ENCODE data around the gene RRP15. TPM values are rescaled to one million over a fixed set of nuclear protein-coding genes. Genes with fewer than 3 reads are reported as not detected.
A peak's percentile ranks its signal among the peaks of the same experiment; 100 is the strongest.

Gene RRP15
- total and polyA plus RNA-seq, 2 of the 13 experiments (the other 11 are each of a cell fraction or from before 2014, with no cell fraction given): 2.1 to 37.5 TPM

GRCh38 chr1:218336328-218336727 is 51.2 kb downstream of the RRP15 start (continued):
- TF ChIP-seq KDM5B (CRISPR knock-in tag; IDR thresholded peaks at IDR 0.05; ENCODE audit: borderline replicate concordance) (no peak), CENPX (CRISPR knock-in tag; IDR thresholded peaks at IDR 0.05) (no peak), HMG20A (CRISPR knock-in tag; IDR thresholded peaks at IDR 0.05; ENCODE audit: borderline replicate concordance) (no peak), HNF4G (IDR thresholded peaks at IDR 0.05; ENCODE audit: borderline replicate concordance, low read depth, low read length) (no peak), HNF4G (CRISPR knock-in tag; IDR thresholded peaks at IDR 0.05; ENCODE audit: borderline replicate concordance, low read depth) (no peak), YEATS2 (CRISPR knock-in tag; IDR thresholded peaks at IDR 0.05; ENCODE audit: borderline replicate concordance) (no peak), ASH2L (IDR thresholded peaks at IDR 0.05; ENCODE audit: insufficient read length, low read depth, low read length) (no peak), ZNF660 (CRISPR knock-in tag; IDR thresholded peaks at IDR 0.05; ENCODE audit: borderline replicate concordance, low read depth) (no peak)
- TF ChIP-seq, protein P1, sequence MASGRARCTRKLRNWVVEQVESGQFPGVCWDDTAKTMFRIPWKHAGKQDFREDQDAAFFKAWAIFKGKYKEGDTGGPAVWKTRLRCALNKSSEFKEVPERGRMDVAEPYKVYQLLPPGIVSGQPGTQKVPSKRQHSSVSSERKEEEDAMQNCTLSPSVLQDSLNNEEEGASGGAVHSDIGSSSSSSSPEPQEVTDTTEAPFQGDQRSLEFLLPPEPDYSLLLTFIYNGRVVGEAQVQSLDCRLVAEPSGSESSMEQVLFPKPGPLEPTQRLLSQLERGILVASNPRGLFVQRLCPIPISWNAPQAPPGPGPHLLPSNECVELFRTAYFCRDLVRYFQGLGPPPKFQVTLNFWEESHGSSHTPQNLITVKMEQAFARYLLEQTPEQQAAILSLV (CRISPR knock-in tag; IDR thresholded peaks at IDR 0.05; ENCODE audit: borderline replicate concordance): no peak
- TF ChIP-seq, protein P2, sequence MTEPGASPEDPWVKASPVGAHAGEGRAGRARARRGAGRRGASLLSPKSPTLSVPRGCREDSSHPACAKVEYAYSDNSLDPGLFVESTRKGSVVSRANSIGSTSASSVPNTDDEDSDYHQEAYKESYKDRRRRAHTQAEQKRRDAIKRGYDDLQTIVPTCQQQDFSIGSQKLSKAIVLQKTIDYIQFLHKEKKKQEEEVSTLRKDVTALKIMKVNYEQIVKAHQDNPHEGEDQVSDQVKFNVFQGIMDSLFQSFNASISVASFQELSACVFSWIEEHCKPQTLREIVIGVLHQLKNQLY (CRISPR knock-in tag; IDR thresholded peaks at IDR 0.05): no peak

GRCh38 chr1:218339267-218339831 is 54.3 kb downstream of the RRP15 start:
- peak; percentile 19 for DNase-seq (ENCODE audit: low spot score)
- TF ChIP-seq, protein P3, sequence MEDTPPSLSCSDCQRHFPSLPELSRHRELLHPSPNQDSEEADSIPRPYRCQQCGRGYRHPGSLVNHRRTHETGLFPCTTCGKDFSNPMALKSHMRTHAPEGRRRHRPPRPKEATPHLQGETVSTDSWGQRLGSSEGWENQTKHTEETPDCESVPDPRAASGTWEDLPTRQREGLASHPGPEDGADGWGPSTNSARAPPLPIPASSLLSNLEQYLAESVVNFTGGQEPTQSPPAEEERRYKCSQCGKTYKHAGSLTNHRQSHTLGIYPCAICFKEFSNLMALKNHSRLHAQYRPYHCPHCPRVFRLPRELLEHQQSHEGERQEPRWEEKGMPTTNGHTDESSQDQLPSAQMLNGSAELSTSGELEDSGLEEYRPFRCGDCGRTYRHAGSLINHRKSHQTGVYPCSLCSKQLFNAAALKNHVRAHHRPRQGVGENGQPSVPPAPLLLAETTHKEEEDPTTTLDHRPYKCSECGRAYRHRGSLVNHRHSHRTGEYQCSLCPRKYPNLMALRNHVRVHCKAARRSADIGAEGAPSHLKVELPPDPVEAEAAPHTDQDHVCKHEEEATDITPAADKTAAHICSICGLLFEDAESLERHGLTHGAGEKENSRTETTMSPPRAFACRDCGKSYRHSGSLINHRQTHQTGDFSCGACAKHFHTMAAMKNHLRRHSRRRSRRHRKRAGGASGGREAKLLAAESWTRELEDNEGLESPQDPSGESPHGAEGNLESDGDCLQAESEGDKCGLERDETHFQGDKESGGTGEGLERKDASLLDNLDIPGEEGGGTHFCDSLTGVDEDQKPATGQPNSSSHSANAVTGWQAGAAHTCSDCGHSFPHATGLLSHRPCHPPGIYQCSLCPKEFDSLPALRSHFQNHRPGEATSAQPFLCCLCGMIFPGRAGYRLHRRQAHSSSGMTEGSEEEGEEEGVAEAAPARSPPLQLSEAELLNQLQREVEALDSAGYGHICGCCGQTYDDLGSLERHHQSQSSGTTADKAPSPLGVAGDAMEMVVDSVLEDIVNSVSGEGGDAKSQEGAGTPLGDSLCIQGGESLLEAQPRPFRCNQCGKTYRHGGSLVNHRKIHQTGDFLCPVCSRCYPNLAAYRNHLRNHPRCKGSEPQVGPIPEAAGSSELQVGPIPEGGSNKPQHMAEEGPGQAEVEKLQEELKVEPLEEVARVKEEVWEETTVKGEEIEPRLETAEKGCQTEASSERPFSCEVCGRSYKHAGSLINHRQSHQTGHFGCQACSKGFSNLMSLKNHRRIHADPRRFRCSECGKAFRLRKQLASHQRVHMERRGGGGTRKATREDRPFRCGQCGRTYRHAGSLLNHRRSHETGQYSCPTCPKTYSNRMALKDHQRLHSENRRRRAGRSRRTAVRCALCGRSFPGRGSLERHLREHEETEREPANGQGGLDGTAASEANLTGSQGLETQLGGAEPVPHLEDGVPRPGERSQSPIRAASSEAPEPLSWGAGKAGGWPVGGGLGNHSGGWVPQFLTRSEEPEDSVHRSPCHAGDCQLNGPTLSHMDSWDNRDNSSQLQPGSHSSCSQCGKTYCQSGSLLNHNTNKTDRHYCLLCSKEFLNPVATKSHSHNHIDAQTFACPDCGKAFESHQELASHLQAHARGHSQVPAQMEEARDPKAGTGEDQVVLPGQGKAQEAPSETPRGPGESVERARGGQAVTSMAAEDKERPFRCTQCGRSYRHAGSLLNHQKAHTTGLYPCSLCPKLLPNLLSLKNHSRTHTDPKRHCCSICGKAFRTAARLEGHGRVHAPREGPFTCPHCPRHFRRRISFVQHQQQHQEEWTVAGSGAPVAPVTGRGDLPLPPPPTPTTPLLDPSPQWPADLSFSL (CRISPR knock-in tag; IDR thresholded peaks at IDR 0.05): no peak
- TF ChIP-seq ZNF547 (CRISPR knock-in tag; IDR thresholded peaks at IDR 0.05): no peak
- no peak for TF ChIP-seq NR0B2 (CRISPR knock-in tag; IDR thresholded peaks at IDR 0.05)

More at GRCh38 chr1:218339267-218339831, 54.3 kb downstream of the RRP15 start:
- H3K4me1 ChIP-seq (ENCODE audit: insufficient read depth, low read length): peaks cover 7% of the 10 kb centered on the region
- POLR2A ChIA-PET: interaction anchor here (0.6 kb wide), 1 partner anchor 10 kb away, joined by 3 read pairs; no protein-coding TSS in a partner anchor
- FAIRE-seq (peak; percentile 66), ATAC-seq (no peak)
- H3K27ac ChIP-seq (ENCODE audit: extremely low read length, insufficient read depth, low read length): no peak overlapping the region
- H3K4me2 ChIP-seq (ENCODE audit: low read depth, low read length): no peak overlapping the region
- in situ Hi-C loops (cut with HindIII; ENCODE audit: extremely low pct_ligation_motif_present, low pct_unique_long_range_greater_than_20kb): loop anchor here (10.0 to 25.0 kb wide), 3 partner anchors 648 to 1225 kb away; no protein-coding TSS in a partner anchor
- H3K9me3 ChIP-seq (ENCODE audit: low read length): no peaks in the 10 kb centered on the region
- 20% methylated on average over 1 of the region's 1 CpG for WGBS (ENCODE audit: low lambda C conversion rate)
- H3K79me2 ChIP-seq (ENCODE audit: insufficient read depth, low read length): no peaks in the 10 kb centered on the region
- H3K36me3 ChIP-seq (replicated peaks in 1 of 2; ENCODE audit: control insufficient read depth in 1 of 2, insufficient read depth in 2 of 2, low read length in 2 of 2): no peaks in the 10 kb centered on the region
- no peak overlapping the region for H3K4me3 ChIP-seq (replicated peaks in 1 of 3; ENCODE audit: insufficient read depth in 1 of 3, low read depth in 2 of 3, low read length in 3 of 3)
- no peak overlapping the region for H3K9ac ChIP-seq (ENCODE audit: insufficient read depth, low read depth, low read length)
- no TSS peak for BruUV-seq (replicated peaks)
- intact Hi-C loops (cut with micrococcal nuclease; ENCODE audit: unreplicated experiment): loop anchor here (1.0 to 10.0 kb wide), 3 partner anchors 214 to 1473 kb away; no protein-coding TSS in a partner anchor
- no peaks in the 10 kb centered on the region for H3K27me3 ChIP-seq (ENCODE audit: control insufficient read depth in 1 of 2, insufficient read depth in 2 of 2, low read length in 2 of 2)
- H2AFZ ChIP-seq (ENCODE audit: low read length): no peak overlapping the region
- H4K20me1 ChIP-seq (ENCODE audit: insufficient read depth, low read length): no peaks in the 10 kb centered on the region
- CTCF ChIA-PET (ENCODE audit: low intra/inter-chr PET ratio, low total read pairs): interaction anchor here (1.1 to 1.4 kb wide), 2 partner anchors 182 to 1473 kb away, joined by 3 to 5 read pairs; no protein-coding TSS in a partner anchor

Data from HepG2 (cell line).